Stimulated activated CD8-positive, alpha-beta memory T cell treated with anti-CD3 and anti-CD28 coated beads, Interleukin-4, amount 100 ng/mL, for 4 hours (primary cell): Measurements from ENCODE around the gene DLGAP5.
A peak's percentile ranks its signal among the peaks of the same experiment; 100 is the strongest.

Experiments
- DNase-seq, 2 donors: peaks; one replicate each; pipeline ENCODE4 v3.0.0-alpha.2; 2020; ENCODE audit warnings: low read depth in 2 of 2, low spot score in 1 of 2

DLGAP5 gene

GRCh38 chr14:55115460-55115859 lies 75.9 kb downstream of the DLGAP5 start:
- DNase-seq = no peak

DNA sequence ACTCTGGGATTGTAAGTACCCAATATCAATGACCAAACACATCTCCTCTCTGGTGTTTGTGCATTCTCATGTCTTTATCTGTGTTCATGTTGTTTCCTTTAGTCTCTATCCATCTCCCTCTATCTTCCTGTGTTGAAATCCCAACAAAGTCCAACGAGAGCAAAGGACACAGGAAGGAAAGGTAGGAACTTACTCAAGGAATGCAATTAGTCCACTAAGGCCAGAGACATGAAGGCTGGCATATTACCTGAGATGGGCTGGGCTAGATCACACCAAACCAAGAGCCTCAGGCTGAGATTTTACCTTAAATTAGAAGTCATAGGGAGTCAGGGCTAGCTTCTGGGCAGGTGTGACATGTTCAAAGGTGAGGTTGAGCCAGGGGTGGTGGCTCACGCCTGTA lies 76.7 kb downstream of the DLGAP5 start:
- DNase-seq = no peak

DNA sequence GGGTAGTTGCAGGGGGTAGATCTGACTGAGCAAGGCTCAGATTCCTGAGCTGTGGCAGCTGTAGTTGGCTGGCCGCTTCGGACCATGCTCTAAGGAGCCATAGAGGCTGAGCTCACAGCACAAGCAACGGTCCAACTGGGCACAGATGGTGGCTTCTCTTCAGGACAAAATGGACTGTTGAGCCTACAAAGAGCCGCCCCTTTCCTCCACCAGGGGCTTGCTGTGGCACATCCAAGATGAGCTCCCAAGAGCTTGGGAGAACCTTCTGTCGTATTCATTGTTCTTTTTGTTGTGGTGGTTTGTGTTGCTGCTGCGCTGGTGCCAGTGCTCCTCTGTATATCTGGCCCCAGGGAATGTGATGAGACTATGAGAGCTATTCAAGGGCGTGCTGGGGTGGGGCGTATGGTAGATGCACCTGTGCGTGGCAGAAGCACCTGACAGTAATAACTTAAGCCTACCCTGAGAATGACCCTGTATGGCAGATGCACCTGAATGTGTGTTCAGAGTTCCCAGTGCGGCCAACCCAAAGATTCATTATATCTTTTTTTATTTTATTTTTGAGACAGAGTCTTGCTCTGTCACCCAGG lies 80.2 kb downstream of the DLGAP5 start:
- no peak for DNase-seq

- no peak for DNase-seq
Observed at GRCh38 chr14:55109836-55110235, 81.5 kb downstream of the DLGAP5 start.

DNA sequence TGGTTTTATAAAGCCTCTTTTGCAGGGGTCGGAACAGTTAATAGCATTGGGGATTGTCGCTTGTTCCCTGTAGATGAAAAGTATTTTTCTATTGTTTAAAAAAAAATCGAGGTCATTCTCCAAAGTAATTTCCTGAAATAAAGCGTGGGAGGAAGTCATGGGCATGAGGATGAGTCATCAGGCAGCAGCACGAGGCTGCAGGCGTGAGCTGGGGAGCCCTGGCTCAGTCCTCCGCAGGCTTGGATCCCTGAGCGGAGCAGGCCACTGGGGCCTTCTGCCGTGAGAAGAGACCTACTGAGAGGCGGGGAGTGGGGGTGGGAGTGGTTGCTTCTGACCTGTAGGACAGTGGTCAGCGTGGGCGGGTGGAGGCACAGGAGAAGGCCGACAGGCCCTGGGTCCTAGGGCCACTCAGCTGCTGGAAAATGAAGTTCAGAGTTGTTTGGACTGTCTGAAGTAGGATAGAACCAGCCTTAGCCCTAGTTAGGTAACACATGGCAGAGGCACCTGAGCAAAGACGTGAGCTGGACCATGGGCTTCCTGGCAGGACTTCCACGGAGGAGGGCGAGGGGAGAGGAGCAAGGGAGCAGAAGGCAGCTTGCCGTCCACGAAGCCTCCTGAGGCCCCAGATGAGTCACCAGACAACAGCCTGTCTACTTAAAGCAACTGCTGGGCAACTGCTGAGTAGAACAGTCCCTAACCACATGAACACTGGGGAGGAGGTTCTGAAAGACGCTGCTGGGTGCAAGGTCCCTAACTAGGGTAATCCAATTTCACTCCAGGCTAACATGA lies 83.4 kb downstream of the DLGAP5 start:
- DNase-seq = no peak

DNA sequence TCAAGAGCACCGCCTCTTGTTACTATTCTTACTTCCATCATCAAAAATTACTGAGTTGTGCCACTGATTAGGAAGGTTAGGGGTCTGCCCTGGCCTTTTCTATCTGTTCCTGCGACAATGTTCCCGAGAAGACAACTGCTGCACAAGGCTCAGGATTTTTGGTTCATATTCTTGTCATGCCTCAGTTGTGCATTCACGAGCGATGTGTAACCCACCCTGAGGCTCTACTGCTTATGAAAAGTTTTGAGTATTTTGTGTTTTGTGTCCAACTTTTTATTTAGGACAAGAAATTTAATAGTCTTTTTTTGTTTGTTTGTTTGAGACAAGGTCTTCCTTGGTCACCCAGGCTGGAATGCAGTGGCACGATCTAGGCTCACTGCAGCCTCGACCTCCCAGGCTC lies 85.4 kb downstream of the DLGAP5 start:
- DNase-seq = no peak

DNA sequence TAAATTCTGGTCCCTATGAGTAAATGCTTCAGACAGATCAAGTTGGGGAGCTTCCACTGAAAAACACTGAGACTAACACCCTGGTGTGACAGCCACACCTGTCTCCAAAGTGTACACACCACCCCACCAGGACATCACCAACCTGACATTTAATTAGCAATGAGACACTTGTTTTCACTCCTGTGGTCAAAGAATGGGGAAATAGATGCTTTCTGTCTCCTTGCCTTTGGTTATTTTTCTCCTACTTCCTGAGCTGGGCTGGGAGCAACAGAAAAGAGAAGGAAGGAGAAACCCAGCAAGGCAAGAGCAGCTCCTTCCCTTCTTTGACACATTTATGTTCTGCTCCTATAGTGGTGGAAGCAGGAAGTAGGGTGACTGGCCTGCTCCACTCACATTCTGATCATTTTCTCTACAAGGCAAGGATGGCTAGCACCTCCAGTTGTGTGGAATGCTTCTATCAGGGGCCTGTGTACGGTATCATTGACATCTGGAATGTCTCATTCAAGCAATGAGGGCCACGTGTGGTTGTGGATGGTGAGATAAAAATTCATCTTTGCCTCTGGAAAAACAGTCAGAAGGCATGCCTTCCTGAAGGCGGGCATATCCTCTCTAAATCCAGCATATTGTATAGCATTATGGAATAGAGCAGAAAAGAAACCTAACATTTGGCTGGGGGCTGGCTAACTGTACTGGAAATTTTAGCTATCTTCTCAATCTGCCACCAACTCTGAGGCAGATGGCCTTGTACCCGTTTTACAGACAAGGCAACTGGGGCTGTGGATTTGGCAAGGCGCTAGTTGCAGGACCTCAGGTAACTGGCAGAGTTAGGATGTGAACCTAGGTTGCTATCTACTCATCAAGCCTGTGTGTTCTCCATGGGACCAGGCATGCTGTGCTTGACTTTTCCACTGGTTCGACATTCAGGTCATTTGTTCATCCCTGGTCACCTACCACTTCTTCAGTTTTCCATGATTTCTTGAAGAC lies 87.1 kb downstream of the DLGAP5 start:
- no peak for DNase-seq

DNA sequence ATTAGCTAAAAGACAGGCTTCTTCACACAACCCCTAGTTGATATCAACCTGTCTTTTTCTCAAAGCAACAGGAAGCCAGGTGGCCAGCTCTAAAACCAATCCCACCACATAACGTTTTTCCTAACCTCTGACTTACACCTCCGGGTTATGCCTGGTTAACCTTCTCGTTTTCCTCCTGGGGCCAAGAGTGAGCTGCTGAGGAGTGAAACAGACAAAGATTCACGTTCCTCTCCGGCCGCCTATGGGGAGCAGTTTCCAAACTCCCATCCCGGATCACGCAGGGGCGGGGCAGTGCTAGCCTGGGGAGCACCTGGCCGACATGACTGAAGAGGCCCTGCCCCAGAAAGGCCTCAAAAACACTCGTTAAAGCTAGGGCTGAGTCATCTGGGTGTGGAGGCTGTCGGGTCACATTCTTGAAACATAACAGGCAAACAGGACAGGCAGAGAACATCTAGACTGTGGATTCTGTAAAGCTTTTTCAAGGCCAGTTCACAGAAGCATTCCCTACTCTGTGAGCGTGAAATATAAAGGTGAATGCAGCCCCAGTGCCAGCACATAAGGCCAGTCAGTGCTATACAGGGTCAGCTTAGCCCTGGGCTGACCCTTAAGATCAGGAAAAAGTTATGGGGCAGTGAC lies 88.3 kb downstream of the DLGAP5 start:
- DNase-seq = peak; percentile 19 to 30

GRCh38 chr14:55102141-55102621 lies 89.2 kb downstream of the DLGAP5 start:
- DNase-seq = no peak

- no peak for DNase-seq
Observed at GRCh38 chr14:55101698-55102097, 89.7 kb downstream of the DLGAP5 start.

- no peak for DNase-seq
Observed at GRCh38 chr14:55099756-55100155, 91.6 kb downstream of the DLGAP5 start.

- DNase-seq = no peak
Observed at GRCh38 chr14:55098561-55098898, 92.9 kb downstream of the DLGAP5 start.
